CD1c-positive myeloid dendritic cell (primary cell): ENCODE data around the gene BRD4.

ENCODE experiments used
- DNase-seq: peaks from one replicate; pipeline ENCODE4 v3.0.0-alpha.2; 2016; ENCODE audit errors: extremely low spot score

Gene BRD4

DNA sequence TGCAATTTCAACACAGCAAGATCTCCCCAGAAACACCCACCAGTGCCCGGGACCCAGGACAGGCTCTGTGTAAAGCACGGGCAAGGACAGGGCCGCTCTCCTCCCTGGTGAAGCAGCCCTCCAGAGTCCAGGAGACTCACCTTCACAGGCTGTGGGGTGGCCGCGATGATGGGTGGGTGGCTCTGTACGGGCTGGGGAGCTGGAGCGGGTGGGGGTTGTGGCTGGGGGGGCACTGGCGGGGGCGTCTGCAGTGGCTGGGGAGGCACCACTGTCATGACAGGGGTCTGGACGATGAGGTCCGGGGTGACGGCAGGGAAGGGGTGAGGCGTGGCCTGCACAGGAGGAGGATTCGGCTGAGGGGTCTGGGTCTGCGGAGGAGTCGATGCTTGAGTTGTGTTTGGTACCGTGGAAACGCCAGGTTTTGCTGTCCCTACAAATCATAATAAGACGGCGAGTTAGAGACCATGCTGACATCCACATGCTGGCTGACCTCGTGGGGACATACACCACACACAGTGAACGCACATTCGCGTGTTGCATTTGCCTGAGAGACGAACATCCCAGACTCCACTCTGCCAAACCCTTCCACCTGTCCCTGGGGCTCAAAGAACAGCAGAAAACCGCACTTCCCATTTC is 67.0 kb downstream of the BRD4 start:
- DNase-seq, result no peak

GRCh38 chr19:15264933-15265206 is 67.5 kb downstream of the BRD4 start:
- DNase-seq, result no peak

DNA sequence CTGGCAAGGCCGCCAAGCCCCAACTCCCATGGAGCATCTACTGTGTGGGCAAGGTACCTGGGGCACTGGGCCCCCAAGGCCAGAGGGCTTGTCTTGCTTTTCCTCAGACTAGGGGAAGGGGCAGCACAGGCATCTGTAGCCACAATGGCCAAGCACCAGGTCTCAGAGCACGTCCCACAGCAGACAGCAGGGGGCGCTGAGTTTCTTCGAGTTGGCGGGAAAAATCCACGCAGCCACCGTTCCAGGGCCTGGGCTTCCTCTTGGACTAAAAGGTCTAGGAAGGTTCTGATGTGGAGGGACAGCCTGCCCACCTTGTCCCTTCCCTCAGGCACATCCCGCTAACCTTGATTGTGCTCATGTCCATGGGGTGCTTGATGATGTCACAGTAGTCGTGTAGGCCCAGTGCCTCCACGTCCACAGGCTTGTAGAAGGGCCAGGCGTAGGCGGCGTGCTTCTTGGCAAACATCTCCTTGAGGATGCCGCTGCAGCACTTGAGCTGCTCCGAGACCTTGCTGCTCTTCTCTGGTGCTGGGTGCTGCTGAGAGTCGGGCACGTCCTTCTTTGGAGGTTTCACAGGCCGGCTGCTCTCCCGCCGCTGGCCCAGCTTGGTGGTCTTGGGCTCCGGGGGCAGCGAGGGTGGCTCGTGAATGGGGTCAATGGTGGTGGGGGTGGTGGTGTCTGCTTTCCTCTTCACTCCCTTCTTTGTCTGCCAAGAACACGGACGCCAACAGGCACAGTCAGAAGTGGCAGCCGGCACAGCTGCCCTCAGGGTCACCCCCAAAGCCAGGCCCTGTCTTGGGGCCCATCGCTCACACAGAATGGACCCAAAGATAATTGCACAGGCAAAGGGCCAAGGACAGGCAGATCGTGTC is 68.0 kb downstream of the BRD4 start:
- DNase-seq, result peak; percentile 79

DNA sequence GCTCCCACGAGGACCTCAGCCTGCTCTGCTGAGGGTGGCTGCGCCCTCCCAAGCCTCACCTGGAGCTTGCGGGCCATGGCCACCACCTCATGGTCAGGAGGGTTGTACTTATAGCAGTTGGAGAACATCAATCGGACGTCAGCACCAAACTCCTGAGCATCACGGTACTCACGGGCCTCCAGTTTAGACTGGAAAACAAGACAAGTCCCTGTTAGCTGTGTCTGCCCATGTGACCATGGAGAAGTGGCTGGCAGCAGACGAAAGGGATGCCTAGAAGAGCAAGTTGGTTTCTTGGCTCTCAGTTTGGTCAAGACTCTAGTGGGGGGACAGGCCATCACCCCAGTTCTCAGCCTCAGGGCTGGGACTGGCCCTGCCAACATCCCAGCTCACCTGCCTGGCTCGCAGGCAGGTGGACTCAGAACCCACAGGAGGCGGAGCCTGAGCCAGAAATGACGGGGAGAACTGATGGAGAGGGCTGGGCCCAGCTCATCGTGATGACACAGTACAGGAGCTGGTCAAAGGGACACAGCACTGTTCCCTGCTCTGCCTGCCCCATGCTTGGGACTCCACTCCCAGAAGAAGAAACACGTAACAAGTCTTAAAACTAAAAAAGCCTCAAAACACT is 68.9 kb downstream of the BRD4 start:
- DNase-seq, result no peak

GRCh38 chr19:15262011-15262410 is 70.3 kb downstream of the BRD4 start:
- no peak for DNase-seq

DNA sequence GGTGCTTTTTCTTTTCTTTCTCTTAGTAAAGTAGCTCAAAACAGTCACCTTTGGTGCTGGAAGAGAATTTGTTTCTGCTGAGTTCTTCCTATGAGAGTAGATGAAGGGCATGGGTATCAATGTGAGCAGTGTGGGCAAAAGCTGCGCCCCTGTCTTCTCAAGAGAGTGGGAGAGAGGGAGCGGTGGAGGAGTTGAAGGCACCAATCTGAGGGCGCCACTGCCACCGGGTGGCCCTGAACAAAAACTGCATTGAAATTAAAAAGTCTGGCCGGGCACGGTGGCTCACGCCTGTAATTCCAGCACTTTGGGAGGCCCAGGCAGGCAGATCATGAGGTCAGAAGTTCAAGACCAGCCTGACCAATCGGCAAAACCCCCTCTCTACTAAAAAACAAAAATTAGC is 71.4 kb downstream of the BRD4 start:
- no peak for DNase-seq

DNA sequence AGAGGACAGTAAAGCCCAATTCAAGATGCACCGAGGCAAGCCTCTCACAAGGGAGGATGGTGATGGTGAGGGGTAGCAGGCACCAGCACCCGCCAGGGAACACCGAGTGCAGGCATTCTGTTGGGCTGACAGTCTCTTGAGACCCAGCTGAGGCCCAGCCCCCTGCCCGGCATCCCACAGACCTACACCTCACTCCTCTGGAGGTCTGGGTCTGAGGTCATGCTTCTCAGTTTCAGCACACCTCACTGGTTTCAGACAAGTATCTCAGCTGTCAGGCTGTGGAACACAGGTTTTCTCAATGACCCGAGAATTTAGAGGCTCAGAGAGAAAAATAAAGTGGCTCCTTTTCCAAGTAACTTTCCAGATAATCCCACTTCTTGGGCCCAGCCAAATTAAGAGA is 72.4 kb downstream of the BRD4 start:
- no peak for DNase-seq

- DNase-seq, result no peak
Measured at GRCh38 chr19:15257782-15258181, 74.6 kb downstream of the BRD4 start.

DNA sequence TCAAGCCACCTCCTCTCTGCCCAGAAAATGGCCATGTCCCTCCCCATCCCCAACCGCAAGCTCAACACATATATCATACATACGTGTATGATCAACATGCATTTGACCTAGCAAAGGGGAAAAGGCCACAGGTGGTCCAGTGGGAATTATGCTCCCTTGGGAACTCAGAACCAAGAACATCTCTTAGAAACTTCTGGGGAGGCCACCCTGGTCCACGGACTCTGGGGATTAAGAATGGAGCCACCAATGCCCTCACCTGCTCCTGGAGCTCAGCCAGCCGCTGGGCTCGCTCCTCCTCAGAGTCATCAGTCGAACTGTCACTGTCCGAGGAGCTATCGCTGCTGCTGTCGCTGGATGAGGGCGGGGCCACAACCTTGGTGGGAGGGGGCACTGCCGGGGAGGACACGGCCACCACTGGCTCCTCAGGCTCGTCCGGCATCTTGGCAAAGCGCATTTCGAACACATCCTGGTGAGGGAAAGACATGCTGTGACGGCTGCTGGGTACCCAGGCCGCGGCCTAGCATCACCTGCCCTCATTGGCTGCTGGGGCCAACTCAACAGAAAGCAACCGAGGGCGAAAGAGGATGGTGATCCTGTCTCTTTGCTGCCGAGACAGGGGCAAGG is 75.5 kb downstream of the BRD4 start:
- no peak for DNase-seq

GRCh38 chr19:15255359-15255990 is 76.9 kb downstream of the BRD4 start:
- no peak for DNase-seq

DNA sequence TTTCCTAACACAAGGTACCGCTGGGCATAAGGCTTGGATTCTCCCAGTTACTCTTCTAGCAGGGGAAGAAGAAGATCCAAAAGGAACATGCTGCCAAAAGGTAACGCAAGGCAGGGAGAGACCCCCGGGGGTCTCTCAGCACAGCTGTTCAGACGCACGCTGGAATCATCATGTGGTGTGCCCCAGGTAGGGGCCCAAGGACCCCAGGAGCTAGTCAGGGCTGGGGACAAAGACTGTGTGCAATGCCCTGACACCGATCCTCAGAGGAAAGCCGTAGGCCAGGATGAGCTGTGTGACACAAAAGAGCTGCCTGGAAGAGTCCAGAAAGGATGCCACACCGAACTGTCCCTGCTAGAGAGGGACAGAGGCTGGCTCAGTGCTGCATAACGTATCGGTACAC is 77.8 kb downstream of the BRD4 start:
- no peak for DNase-seq

GRCh38 chr19:15253513-15253912 is 78.8 kb downstream of the BRD4 start:
- no peak for DNase-seq

GRCh38 chr19:15253061-15253460 is 79.3 kb downstream of the BRD4 start:
- DNase-seq, result no peak

GRCh38 chr19:15252398-15253018 is 79.8 kb downstream of the BRD4 start:
- peak; percentile 11 for DNase-seq

DNA sequence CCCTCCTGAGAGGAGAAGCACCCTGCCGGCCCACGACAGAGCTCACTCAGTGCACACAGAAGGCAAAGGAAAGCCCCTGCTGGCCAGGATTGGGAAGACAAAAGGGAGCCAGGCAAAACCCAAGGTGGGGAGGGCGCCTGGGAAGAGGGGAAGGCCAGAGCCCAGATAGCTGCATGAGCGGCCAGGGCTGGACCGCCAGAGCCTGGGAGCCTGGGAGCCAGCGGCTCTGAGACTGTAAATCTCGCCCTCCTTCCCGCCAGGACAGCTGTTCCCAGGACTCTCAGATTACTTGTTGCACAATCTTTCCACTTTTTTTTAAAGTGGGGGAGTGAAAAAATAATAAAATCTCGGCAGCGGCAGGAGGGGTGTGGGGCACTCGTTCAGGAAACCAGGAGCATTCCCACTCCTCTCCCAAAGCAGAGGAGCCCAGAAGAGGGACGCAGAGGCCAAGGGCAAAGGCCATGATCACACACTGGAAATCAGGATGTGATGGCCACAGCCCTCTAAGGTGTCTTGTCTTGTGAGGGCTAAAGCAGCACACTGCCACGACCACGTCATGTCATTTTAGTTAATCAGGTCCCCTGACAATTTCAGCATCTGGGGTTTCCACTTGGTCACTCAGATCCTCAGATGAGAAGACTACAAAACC is 80.5 kb downstream of the BRD4 start:
- no peak for DNase-seq

DNA sequence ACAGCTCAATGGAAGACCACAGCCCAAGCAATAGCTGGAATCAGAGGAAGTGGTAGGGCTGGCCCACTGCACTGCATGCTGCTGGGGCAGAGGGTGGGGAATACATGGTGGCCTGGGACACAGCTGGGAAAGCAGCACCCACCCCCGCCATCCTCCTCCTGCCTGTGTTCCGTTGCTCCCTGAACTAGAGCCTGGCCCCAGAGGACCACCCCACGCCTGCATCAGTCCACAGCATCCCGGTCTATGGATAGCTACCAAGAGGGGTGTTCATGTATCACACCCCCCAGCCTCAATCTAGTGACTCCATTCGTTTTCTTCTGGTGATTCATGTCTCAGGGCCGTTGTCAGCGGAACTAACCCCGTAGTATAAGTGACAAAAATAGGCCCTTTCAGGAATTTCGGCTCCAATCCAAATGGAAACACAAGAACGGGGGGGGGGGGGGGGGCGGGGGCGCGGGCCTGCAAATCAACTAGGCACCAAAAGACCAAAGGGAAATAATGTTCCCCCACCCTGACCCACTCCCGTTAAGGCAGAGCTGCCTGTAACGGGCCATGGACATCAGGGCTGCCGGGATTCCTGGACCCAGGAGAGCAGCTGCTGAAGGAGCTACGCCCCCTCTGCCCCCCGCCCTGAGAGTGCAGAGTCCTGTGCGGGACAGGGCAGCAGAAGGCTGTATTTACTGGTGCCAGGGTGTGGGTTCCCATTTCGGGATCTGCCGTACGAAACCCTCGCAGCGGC is 81.2 kb downstream of the BRD4 start:
- DNase-seq, result no peak

- DNase-seq, result no peak
Measured at GRCh38 chr19:15250640-15250993, 81.7 kb downstream of the BRD4 start.

DNA sequence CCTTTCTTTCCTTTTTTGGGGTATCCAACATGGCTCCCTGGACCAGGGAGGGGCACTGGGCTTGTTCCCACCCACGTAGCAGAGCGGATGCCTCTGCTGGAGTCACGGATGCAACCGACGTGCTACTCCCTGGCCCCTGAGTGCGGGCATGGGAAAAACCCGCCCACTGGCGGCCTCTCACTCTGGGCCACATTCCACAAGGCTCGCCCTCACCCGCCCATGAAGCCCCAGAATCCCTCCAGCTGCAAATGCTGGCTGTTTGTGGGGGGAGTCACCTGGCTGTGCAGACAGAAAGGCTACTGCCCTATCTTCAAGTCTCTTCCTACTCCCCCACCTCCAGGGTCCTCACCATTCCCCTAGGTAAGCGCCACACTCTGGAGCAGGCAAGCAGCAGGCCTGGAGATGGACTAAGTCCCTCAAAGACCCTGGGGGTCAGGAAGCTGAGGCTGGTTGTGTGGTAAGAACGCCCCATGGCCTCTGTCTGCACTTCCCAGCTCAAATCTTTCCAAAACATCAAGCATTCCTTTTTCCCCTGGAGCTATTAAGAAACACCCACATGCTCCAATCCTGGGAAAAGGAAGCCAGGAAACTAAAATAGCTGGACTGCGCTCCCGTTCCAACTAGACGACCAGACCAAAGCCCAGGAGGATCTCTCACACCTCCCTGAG is 82.2 kb downstream of the BRD4 start:
- no peak for DNase-seq

DNA sequence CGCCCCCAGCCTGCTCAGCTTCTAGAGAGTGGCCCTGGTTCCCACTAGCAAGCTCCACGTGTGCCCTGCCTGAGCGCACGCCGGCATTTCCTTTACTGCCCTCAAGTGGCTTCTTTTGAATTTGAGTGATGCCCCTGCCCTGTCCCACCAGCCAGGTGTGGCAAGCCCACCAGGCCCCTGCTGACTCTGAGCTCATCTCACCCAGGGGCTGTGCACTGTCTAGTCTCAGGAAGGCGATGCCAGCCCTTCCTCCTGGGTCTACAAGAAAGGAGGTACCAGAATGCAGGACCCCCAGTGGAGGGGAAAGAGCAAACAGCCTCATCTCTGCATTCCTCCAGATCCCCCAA is 82.8 kb downstream of the BRD4 start:
- no peak for DNase-seq
